GM21723 (cell line): Measurements from ENCODE around the gene RNF19B.
A peak's percentile ranks its signal among the peaks of the same experiment; 100 is the strongest.

Source experiments
- ATAC-seq: cut with Tn5 transposase; IDR thresholded peaks from one replicate; pipeline ENCODE4 v1.9.1; 2021; ENCODE audit warnings: mild to moderate bottlenecking, moderate library complexity; ENCODE audit not compliant: unreplicated experiment

RNF19B gene

GRCh38 chr1:32969566-32969965, 5.0 kb upstream of the RNF19B start:
- no peak for ATAC-seq

- no peak for ATAC-seq
Observed at GRCh38 chr1:32967888-32968568, 3.4 kb upstream of the RNF19B start.

GRCh38 chr1:32966900-32967299, 2.3 kb upstream of the RNF19B start:
- no peak for ATAC-seq

GRCh38 chr1:32965251-32965747, 690 bp upstream of the RNF19B start:
- ATAC-seq, result no peak

- peak; percentile 25 for ATAC-seq
Observed at GRCh38 chr1:32963746-32964460, 706 bp downstream of the RNF19B start.

GRCh38 chr1:32962248-32962896, 2.2 kb downstream of the RNF19B start:
- ATAC-seq, result peak; percentile 35

GRCh38 chr1:32960819-32961355, 3.7 kb downstream of the RNF19B start:
- no peak for ATAC-seq

GRCh38 chr1:32960342-32960741, 4.3 kb downstream of the RNF19B start:
- no peak for ATAC-seq

GRCh38 chr1:32958827-32959226, 5.8 kb downstream of the RNF19B start:
- no peak for ATAC-seq

- no peak for ATAC-seq
Observed at GRCh38 chr1:32957017-32957416, 7.6 kb downstream of the RNF19B start.

GRCh38 chr1:32954168-32954567, 10.4 kb downstream of the RNF19B start:
- ATAC-seq, result no peak

- ATAC-seq, result no peak
Observed at GRCh38 chr1:32953495-32953894, 11.1 kb downstream of the RNF19B start.

GRCh38 chr1:32949519-32949918, 15.1 kb downstream of the RNF19B start:
- no peak for ATAC-seq

- no peak for ATAC-seq
Observed at GRCh38 chr1:32948905-32949304, 15.7 kb downstream of the RNF19B start.

- no peak for ATAC-seq
Observed at GRCh38 chr1:32948390-32948722, 16.3 kb downstream of the RNF19B start.

GRCh38 chr1:32947669-32948389, 16.8 kb downstream of the RNF19B start:
- ATAC-seq, result no peak

- ATAC-seq, result no peak
Observed at GRCh38 chr1:32946413-32946812, 18.2 kb downstream of the RNF19B start.

GRCh38 chr1:32944180-32944579, 20.4 kb downstream of the RNF19B start:
- no peak for ATAC-seq

- no peak for ATAC-seq
Observed at GRCh38 chr1:32939655-32940371, 24.8 kb downstream of the RNF19B start.

- ATAC-seq, result no peak
Observed at GRCh38 chr1:32937061-32937460, 27.5 kb downstream of the RNF19B start.
